ENCODE measurements around the gene ZNF618.
"Not testable (repeated sequence)": the region's sequence is repeated elsewhere in the genome, so short reads cannot be mapped to it uniquely, and the experiment has no call there.

The ZNF618 gene

GRCh38 chr9:114071197-114071795 lies 195.2 kb downstream of the ZNF618 start:
- no peak for DNase-seq

DNA sequence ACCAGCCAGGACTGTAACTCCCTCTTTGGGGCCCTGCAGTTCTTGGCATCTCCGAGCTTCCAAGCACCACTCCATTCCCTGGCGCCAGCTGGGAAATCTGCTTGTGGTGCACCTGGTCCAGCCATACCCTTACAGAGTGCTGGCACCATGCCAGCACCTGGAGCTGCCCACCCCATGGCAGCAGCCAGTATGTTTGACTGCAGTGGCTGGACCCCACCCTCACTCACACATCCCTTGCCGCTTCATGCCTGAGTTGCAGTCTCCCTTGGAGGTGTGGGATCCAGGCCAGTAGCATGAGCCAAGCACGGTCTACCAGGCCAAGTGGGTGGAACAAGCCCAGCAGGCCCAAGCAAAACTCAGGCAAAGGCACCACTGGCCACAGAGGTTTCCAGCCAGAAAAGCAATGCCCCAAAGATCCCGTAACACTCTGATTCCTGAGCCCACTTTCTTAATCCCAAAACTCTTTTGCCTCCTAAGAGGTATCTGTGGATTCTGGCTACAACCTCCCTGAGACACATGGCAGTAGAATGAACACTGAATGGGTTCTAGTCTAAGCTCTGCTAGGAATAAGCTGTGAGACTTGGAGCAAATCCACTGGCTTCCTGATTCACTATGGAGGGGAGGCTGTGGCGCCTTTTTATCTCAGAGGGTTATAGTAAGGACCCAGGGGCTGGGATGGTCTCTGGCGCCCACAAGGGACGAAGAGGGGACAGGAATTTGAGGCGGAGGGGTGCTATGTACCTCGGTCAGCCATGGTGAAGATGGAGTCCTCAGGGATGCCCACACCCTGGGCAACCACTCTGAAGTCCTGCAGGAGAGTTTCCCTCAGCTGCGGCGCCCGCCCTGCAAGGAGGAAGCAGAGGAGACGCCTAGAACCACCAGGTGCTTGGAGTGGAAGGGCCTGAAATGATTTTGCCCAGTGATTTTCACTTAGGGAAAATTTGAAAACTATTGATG lies 196.4 kb downstream of the ZNF618 start:
- no peak for DNase-seq

DNA sequence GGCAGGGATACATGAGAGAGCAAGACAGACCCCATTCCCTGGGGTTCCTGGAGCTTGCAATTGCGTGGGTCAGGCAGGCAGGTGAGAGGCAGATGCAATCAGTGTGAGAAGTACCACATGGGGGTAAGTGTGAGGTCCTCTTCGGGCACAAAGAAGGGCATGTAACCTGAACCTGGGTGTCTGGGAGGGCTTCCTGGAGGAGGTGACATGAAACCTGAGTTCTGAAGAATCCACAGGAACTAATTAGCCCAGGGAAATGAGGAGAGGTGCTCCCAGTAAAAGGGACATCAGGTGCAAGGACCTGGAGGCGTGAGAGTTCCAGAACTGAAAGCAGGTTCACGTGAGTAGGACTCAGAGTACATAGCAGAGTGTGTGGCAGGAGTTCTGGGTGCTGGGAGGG lies 199.5 kb downstream of the ZNF618 start:
- DNase-seq, result no peak

DNA sequence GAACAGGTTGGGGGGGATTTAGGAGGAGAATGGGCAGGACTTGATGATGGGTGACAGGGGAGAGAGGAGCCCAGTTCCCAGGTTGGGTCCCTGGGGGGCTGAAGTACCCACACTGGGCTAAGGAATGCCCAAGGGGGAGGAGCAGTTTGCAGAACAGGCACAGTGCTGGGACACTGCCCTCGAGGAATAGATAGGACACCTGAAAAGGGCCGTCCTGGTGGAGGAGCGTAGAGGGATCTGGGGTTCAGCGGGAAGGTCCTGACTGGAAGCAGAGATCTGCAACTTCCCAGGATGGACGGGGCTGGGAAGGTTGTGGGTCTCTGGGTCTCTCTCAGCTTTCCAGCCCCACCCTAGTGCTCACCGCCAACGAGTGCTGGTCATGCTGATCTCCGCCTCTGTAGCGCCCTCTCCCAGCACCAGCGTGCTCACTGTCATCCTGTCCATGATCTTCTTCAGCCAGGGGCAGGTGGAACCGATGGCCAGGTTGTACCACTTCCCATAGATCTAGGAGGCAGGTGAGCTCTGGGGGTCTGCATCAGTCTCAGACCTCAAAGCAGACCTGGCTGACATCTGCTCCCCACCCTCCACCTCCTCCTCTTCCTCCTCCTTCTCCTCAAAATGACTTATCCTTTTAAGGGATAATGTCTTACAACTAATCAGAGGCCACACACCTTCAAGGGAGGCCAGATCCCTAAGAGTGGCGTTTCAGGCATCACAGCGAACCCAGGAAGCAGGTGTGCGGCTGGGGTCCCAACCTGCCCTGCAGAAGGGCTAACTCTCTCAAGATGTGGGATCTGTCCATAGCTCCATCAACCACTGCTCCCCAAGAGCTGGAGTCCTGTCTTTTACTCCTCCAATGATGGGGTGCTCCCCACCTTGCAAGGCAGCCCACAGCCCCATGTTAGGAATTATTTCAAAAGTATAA lies 200.4 kb downstream of the ZNF618 start:
- no peak for DNase-seq

DNA sequence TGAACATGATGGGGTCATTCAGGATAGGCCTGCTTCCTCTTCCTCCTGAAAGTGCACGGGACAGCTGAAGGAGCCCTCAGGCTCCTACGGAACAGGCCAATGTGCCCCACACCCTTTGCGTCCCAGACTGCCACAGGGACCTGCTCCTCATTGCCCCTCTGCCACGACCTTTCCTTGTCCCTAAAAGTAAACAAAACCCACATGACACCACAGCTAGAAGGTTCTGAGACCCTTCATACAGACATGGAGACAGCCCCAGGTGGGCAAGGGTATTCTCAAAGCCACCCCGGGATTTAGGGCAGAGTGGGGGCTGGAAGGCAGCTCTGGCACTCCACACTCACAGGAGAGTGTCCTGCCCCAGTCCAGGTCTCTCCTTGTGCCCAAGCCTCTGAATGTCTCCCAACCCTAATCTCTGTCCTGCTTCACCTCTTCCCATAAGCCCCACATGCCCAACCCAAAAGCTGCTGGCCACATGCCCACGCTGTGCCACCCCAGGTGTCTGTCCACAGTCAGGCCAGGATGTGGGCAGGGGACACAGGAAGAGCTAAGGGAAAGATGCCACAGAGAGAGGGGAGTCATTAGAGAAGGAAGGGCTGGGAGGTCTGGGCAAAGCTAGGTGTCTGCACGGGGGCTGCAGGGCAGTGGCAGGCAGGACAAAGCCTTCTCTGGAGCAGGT lies 201.2 kb downstream of the ZNF618 start:
- no peak for DNase-seq

DNA sequence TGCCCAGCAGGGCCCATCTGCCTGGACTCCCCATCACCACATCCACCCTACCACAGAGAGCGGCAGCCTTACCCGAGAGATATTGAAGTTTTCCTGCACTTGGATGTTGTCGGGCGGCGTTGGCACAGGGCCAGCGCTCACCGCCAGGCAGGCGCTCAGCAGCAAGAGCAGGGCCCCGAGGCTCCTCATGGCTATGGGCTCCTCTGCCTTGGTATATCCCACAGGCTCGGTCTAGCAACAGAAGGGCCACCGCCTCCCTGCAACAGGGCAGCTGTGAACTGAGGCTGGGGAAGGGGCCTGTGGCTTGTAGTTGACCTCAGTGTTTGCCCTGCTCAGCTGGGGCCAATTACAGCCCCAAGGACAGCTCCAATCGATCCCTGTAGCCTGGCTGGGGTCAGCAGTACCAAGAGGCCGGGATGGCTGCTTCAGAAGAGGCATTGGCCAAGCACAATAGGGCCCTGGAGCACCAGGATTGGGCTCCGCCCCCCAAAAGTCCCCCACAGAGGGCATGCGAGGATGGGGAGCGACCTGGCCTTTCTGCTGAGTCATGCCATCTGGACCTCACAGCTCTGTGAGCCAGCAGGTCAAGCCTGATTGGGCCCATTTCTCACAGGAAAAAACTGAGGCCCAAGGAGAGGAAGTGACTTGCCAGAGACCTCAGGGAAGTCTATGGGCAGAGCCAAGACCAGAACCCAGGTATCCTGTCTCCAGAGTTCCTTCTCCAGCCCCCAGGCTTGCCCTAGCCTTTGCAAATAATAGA lies 202.1 kb downstream of the ZNF618 start, which contains the start of gene AMBP:
Gene AMBP, minus strand, starts transcription at position 280 of the 760 bp plus-strand sequence. Its CDS starts 91 bp downstream, at position 189.
- no peak for DNase-seq

- no peak for DNase-seq
Observed at GRCh38 chr9:114078781-114079156, 202.7 kb downstream of the ZNF618 start.

- DNase-seq, result no peak
Observed at GRCh38 chr9:114080195-114080772, 204.2 kb downstream of the ZNF618 start.

GRCh38 chr9:114080773-114081440 lies 204.8 kb downstream of the ZNF618 start:
- DNase-seq, result no peak

- DNase-seq, result no peak
Observed at GRCh38 chr9:114081441-114082016, 205.4 kb downstream of the ZNF618 start.

GRCh38 chr9:114082017-114082762 lies 206.1 kb downstream of the ZNF618 start:
- DNase-seq, result peak; percentile 39

GRCh38 chr9:114082763-114083412 lies 206.8 kb downstream of the ZNF618 start:
- DNase-seq, result not testable (repeated sequence)

- DNase-seq, result no peak
Observed at GRCh38 chr9:114083666-114084065, 207.6 kb downstream of the ZNF618 start.

GRCh38 chr9:114084282-114085073 lies 208.4 kb downstream of the ZNF618 start:
- no peak for DNase-seq

DNA sequence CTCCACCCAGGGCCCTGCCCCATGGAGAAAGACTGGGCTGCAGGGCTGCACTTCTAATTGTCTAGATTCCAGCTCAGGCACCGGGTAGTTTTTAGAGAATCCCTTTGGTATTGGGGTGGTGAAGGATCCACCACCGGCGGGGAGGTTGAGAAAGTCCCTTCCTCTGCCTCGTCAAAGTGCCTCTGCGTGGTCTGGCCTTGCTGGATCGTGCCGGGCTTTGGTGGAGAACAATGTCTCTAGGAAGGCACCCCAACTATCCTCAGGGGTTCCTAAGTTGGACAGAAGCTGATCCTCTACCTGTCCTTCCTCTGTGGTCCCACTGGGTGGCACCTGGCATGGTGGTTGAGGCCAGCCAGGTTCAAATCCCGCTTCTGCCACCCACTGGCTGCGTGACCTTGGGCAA lies 209.3 kb downstream of the ZNF618 start:
- DNase-seq, result no peak

- no peak for DNase-seq
Observed at GRCh38 chr9:114086009-114086408, 209.9 kb downstream of the ZNF618 start.

GRCh38 chr9:114086607-114087006 lies 210.5 kb downstream of the ZNF618 start:
- DNase-seq, result no peak

- DNase-seq, result no peak
Observed at GRCh38 chr9:114087721-114088120, 211.6 kb downstream of the ZNF618 start.

Measured in NK-92 treated with Interleukin-12 subunit alpha and Interleukin-12 subunit beta, amount 100 ng/mL, for 24 hours (cell line).